GM12878 (cell line): Measurements from ENCODE around the gene ARRDC1.

Source experiments
- CHD2 ChIP-seq: IDR thresholded peaks from 2 replicates; pipeline ENCODE4 v1.6.1; 2011; ENCODE audit warnings: low read depth, low read length, improper control_type of control experiment, borderline replicate concordance
- CTCF ChIP-seq, 3 experiments: IDR thresholded peaks in 2 of 3; conservative IDR thresholded peaks in 1 of 3; 2 replicates each; pipeline ENCODE4 v1.5.1; 2011; ENCODE audit warnings: low read depth in 3 of 3, low read length in 3 of 3, mild to moderate bottlenecking in 3 of 3, control low read depth in 2 of 3, moderate library complexity in 2 of 3, inconsistent platforms in 1 of 3, mixed read lengths in 1 of 3; ENCODE audit not compliant: control insufficient read depth in 2 of 3, insufficient read depth in 1 of 3; ENCODE audit errors: extremely low read depth in 1 of 3
- ESRRA ChIP-seq: IDR thresholded peaks from 2 replicates; pipeline ENCODE4 v1.6.1; 2012; ENCODE audit warnings: mild to moderate bottlenecking, low read length, improper control_type of control experiment
- GABPA ChIP-seq: IDR thresholded peaks from 2 replicates; pipeline ENCODE4 v1.6.1; 2014; ENCODE audit warnings: antibody characterized with exemption, low read depth, mild to moderate bottlenecking, inconsistent platforms
- NR2C1 ChIP-seq: fragments of 450-650 bp; IDR thresholded peaks from 2 replicates; pipeline ENCODE4 v1.6.1; 2017; ENCODE audit warnings: antibody characterized with exemption, mild to moderate bottlenecking, moderate library complexity
- POLR2AphosphoS5 ChIP-seq: IDR thresholded peaks from 2 replicates; pipeline ENCODE4 v1.6.1; 2011; ENCODE audit warnings: mild to moderate bottlenecking, low read length, inconsistent platforms
- SKIL ChIP-seq: fragments of 450-650 bp; IDR thresholded peaks from 2 replicates; pipeline ENCODE4 v1.6.1; 2017; ENCODE audit warnings: mild to moderate bottlenecking, low read depth, inconsistent platforms; ENCODE audit not compliant: poor library complexity, severe bottlenecking
- ZNF217 ChIP-seq: fragments of 450-650 bp; IDR thresholded peaks from 2 replicates; pipeline ENCODE4 v1.6.1; 2017; ENCODE audit warnings: antibody characterized with exemption, mild to moderate bottlenecking

GRCh38 chr9:137593176-137593575 lies 12.3 kb upstream of the ARRDC1 start:
- TF ChIP-seq CTCF (IDR thresholded peaks at IDR 0.05 in 2 of 3, conservative IDR thresholded peaks at IDR 0.05 in 1 of 3; ENCODE audit: control insufficient read depth in 2 of 3, extremely low read depth in 1 of 3, insufficient read depth in 1 of 3, low read depth in 3 of 3, low read length in 3 of 3) (no peak), SKIL (no peak), CHD2 (no peak), ESRRA (no peak), GABPA (no peak), ZNF217 (no peak), POLR2AphosphoS5 (no peak), NR2C1 (no peak)
